GM12878 (cell line): Measurements from ENCODE around the gene ADCY10. TPM values are rescaled to one million over a fixed set of nuclear protein-coding genes. Genes with fewer than 3 reads are reported as not detected.

Source experiments
- ATAC-seq: fragments of 200-7000 bp; cut with Tn5 transposase; 3 replicates; pipeline ENCODE4 v1.9.1; 2020; ENCODE audit warnings: mild to moderate bottlenecking, moderate library complexity
- BruUV-seq: library from RNA; stranded (reverse); fragments of 400-500 nt; replicated peaks from 2 replicates; lab custom pipeline; 2021; lab: Mats Ljungman, UMichigan
- CTCF ChIA-PET: fragments of 300-600 bp; sonication (Branson Sonifier 250); formaldehyde crosslinking; extraction: SDS; loops from one replicate; lab custom pipeline; 2021; ENCODE audit warnings: inconsistent platforms; lab: Yijun Ruan, JAX
- POLR2A ChIA-PET: fragments of 350-600 bp; formaldehyde crosslinking; extraction: SDS; loops from one replicate; lab custom pipeline; 2021; ENCODE audit warnings: inconsistent platforms; lab: Charles Lee
- RAD21 ChIA-PET: fragments of 300-600 bp; sonication (Branson Sonifier 250); formaldehyde crosslinking; loops from one replicate; lab custom pipeline; 2023; ENCODE audit warnings: antibody characterized with exemption; ENCODE audit not compliant: unreplicated experiment; lab: Charles Lee
- SMC1A ChIA-PET: fragments of 300-600 bp; sonication (Branson Sonifier 250); formaldehyde crosslinking; loops from one replicate; lab custom pipeline; 2023; ENCODE audit not compliant: unreplicated experiment, uncharacterized antibody; lab: Charles Lee
- DNase-seq: peaks from one replicate; pipeline ENCODE4 v3.0.0-alpha.2; 2011; ENCODE audit warnings: low read depth, low spot score
- FAIRE-seq: peaks from 3 replicates; lab custom pipeline; 2011; peaks lifted over from hg19 to GRCh38; lab: Jason Lieb, UNC
- H2AFZ ChIP-seq: 2 replicates; pipeline ENCODE4 v1.6.0; 2011; ENCODE audit warnings: low read depth, low read length, control low read depth; ENCODE audit not compliant: control insufficient read depth
- H3K27ac ChIP-seq: 2 replicates; pipeline ENCODE4 v1.5.1; 2011; ENCODE audit warnings: control low read depth; ENCODE audit not compliant: control insufficient read depth, insufficient read depth
- H3K27me3 ChIP-seq, 2 experiments: replicated peaks in 1 of 2; 2 replicates each; pipeline versions ENCODE4 v1.6.0 to v1.6.1; 2011; ENCODE audit warnings: low read length in 1 of 2; ENCODE audit not compliant: control insufficient read depth in 2 of 2, insufficient read depth in 2 of 2
- H3K36me3 ChIP-seq, 2 experiments: 2 replicates each; pipeline ENCODE4 v1.5.1; 2011; ENCODE audit warnings: low read length in 1 of 2; ENCODE audit not compliant: control insufficient read depth in 2 of 2, insufficient read depth in 2 of 2
- H3K4me1 ChIP-seq: 2 replicates; pipeline ENCODE4 v1.6.1; 2011; ENCODE audit warnings: mild to moderate bottlenecking, low read length, moderate library complexity, mixed read lengths; ENCODE audit not compliant: control insufficient read depth, insufficient read depth
- H3K4me2 ChIP-seq: 2 replicates; pipeline ENCODE4 v1.6.0; 2011; ENCODE audit warnings: control low read depth; ENCODE audit not compliant: control insufficient read depth, insufficient read depth
- H3K4me3 ChIP-seq: fragments of 200-600 bp; sonication (generic); 2 replicates; pipeline ENCODE4 v1.5.1; 2016
- H3K79me2 ChIP-seq: 2 replicates; pipeline ENCODE4 v1.6.0; 2011; ENCODE audit warnings: low read length; ENCODE audit not compliant: control insufficient read depth, insufficient read depth
- H3K9ac ChIP-seq: 2 replicates; pipeline ENCODE4 v1.8.0; 2011; ENCODE audit warnings: low read length, control low read depth, mixed read lengths; ENCODE audit not compliant: control insufficient read depth, insufficient read depth
- H3K9me3 ChIP-seq: replicated peaks from 3 replicates; pipeline ENCODE4 v1.5.1; 2011; ENCODE audit warnings: mild to moderate bottlenecking, low read length; ENCODE audit not compliant: control insufficient read depth, insufficient read depth
- H4K20me1 ChIP-seq: 2 replicates; pipeline ENCODE4 v1.6.0; 2011; ENCODE audit not compliant: control insufficient read depth, insufficient read depth
- BCL3 ChIP-seq: IDR thresholded peaks from 2 replicates; pipeline ENCODE4 v1.6.1; 2011; ENCODE audit warnings: borderline replicate concordance, low read depth, mild to moderate bottlenecking, moderate library complexity, low read length; ENCODE audit not compliant: insufficient read depth, poor library complexity, severe bottlenecking
- BMI1 ChIP-seq: fragments of 450-650 bp; IDR thresholded peaks from 2 replicates; pipeline ENCODE4 v1.6.1; 2016; ENCODE audit warnings: mild to moderate bottlenecking, moderate library complexity, borderline replicate concordance
- CEBPZ ChIP-seq: fragments of 150-350 bp; IDR thresholded peaks from 2 replicates; pipeline ENCODE4 v1.6.1; 2016; ENCODE audit warnings: low read depth, low read length
- SREBF2 ChIP-seq: IDR thresholded peaks from 2 replicates; pipeline ENCODE4 v1.6.1; 2012; ENCODE audit warnings: mild to moderate bottlenecking, low read length
- ZNF384 ChIP-seq: IDR thresholded peaks from 2 replicates; pipeline ENCODE4 v1.6.1; 2012; ENCODE audit warnings: low read depth, mild to moderate bottlenecking, low read length, improper control_type of control experiment, borderline replicate concordance
- in situ Hi-C: fragments of 300-500 bp; cut with MboI; formaldehyde crosslinking; loops from 9 replicates; pipeline ENCODE4 v1.14.3; 2018; ENCODE audit warnings: mixed read lengths
- intact Hi-C: fragments of 100-400 bp; cut with micrococcal nuclease; formaldehyde crosslinking; loops from one replicate; pipeline ENCODE4 v1.14.2; 2022; ENCODE audit not compliant: unreplicated experiment
- polyA plus RNA-seq, 11 experiments: library from polyadenylated mRNA; depleted of rRNA in 4 of 11; unstranded in 6 of 11; stranded (reverse) in 5 of 11; fragments of >200 nt; fragmentation: Nextera tagmentation in 4 of 11; fragmentation: Illumina TruSeq in 1 of 11; extraction: Ambion mirVana in 4 of 11; extraction: Trizol in 1 of 11; gene quantifications; 1 replicate in 1 of 11; 2 replicates in 10 of 11; pipeline versions ENCODE4 v1.2.1 to v1.2.3, GENCODE V29; 2011 to 2016; ENCODE audit warnings: inconsistent platforms in 2 of 11, missing spikeins in 2 of 11, low read depth in 1 of 11
- total RNA-seq, 4 experiments: library from RNA; depleted of rRNA in 3 of 4; stranded (reverse); fragments of >200 nt in 3 of 4; fragmentation: Illumina TruSeq in 1 of 4; extraction: Trizol in 1 of 4; gene quantifications; 2 replicates each; pipeline versions ENCODE4 v1.2.1 to v1.2.3, GENCODE V29; 2013 to 2021

The ADCY10 gene
- total and polyA plus RNA-seq, 10 of the 15 experiments (the other 5 are each of a cell fraction or from before 2014, with no cell fraction given) = 0.13 to 0.22 TPM; not detected in 8

GRCh38 chr1:167881069-167881468, 32.9 kb downstream of the ADCY10 start:
- H3K36me3 ChIP-seq = no peaks in the 10 kb centered on the region
- RAD21 ChIA-PET = interaction anchor here (0.6 to 1.6 kb wide), 2 partner anchors 113 to 201 kb away, joined by 5 read pairs; no protein-coding TSS in a partner anchor
- H3K27ac ChIP-seq = no peak overlapping the region
- no peaks in the 10 kb centered on the region for H3K9me3 ChIP-seq
- H3K4me3 ChIP-seq = no peak overlapping the region
- no peaks in the 10 kb centered on the region for H4K20me1 ChIP-seq
- no TSS peak for BruUV-seq
- H3K4me2 ChIP-seq = no peak overlapping the region
- H3K9ac ChIP-seq = no peak overlapping the region
- SMC1A ChIA-PET = no interaction called here
- intact Hi-C loops = no loop called here
- H3K4me1 ChIP-seq = no peaks in the 10 kb centered on the region
- POLR2A ChIA-PET = no interaction called here
- no peaks in the 10 kb centered on the region for H3K79me2 ChIP-seq
- FAIRE-seq = no peak
- no peak for TF ChIP-seq BMI1
- TF ChIP-seq CEBPZ = no peak
- TF ChIP-seq ZNF384 = no peak
- no peak for TF ChIP-seq SREBF2
- no peak for TF ChIP-seq BCL3
- TF ChIP-seq, all 136 proteins: peak for 0
- Histone ChIP-seq H2AFZ (no peak overlapping the region), H3K27me3 (no peaks in the 10 kb centered on the region)
- in situ Hi-C loops = no loop called here
- ATAC-seq = no peak
- DNase-seq = no peak
- CTCF ChIA-PET = interaction anchor here (2.4 kb wide), 1 partner anchor 201 kb away, joined by 10 read pairs; no protein-coding TSS in a partner anchor
